ENCODE data around the gene GRM5.

GRCh38 chr11:88522624-88523385, 543.0 kb downstream of the GRM5 start:
- TF ChIP-seq CTCF (IDR thresholded peaks at IDR 0.05) (no peak), POLR2A (IDR thresholded peaks at IDR 0.05) (no peak)

Data from thyroid gland (tissue), 4 donors.